ENCODE results near the gene LMO2. TPM values are rescaled to one million over a fixed set of nuclear protein-coding genes. Genes with fewer than 3 reads are reported as not detected.

The LMO2 gene
- total RNA-seq, 2 donors from 2014 or later = 37.0 to 74.3 TPM

GRCh38 chr11:33885338-33886005 lies 6.4 kb downstream of the LMO2 start:
- Histone ChIP-seq H3K27me3 (replicated peaks; ENCODE audit: insufficient read depth) (no peaks in the 10 kb centered on the region), H3K9me3 (no peaks in the 10 kb centered on the region), H3K4me3 (no peak overlapping the region), H3K36me3 (no peaks in the 10 kb centered on the region), H3K27ac (no peak overlapping the region), H3K4me1 (ENCODE audit: control insufficient read depth in 1 of 2, low read depth in 2 of 2) (no peaks in the 10 kb centered on the region)
- no peak for TF ChIP-seq CTCF (IDR thresholded peaks at IDR 0.05)
- no peak for DNase-seq (ENCODE audit: low spot score)
- no peak for ATAC-seq (ENCODE audit: insufficient number of reproducible peaks, low FRiP score, low read depth)

GRCh38 chr11:33884601-33885000 lies 7.3 kb downstream of the LMO2 start:
- no peak for ATAC-seq (ENCODE audit: insufficient number of reproducible peaks, low FRiP score, low read depth)
- H3K36me3 ChIP-seq = no peaks in the 10 kb centered on the region
- H3K27me3 ChIP-seq (replicated peaks; ENCODE audit: insufficient read depth) = no peaks in the 10 kb centered on the region
- DNase-seq (ENCODE audit: low spot score) = no peak
- no peak for TF ChIP-seq CTCF (IDR thresholded peaks at IDR 0.05)
- no peaks in the 10 kb centered on the region for H3K4me1 ChIP-seq (ENCODE audit: control insufficient read depth in 1 of 2, low read depth in 2 of 2)
- H3K9me3 ChIP-seq = no peaks in the 10 kb centered on the region
- no peak overlapping the region for H3K4me3 ChIP-seq
- no peak overlapping the region for H3K27ac ChIP-seq

GRCh38 chr11:33884035-33884434 lies 7.8 kb downstream of the LMO2 start:
- Histone ChIP-seq H3K27me3 (replicated peaks; ENCODE audit: insufficient read depth) (no peaks in the 10 kb centered on the region), H3K27ac (no peak overlapping the region), H3K9me3 (no peaks in the 10 kb centered on the region), H3K4me3 (no peak overlapping the region), H3K36me3 (no peaks in the 10 kb centered on the region), H3K4me1 (ENCODE audit: control insufficient read depth in 1 of 2, low read depth in 2 of 2) (no peaks in the 10 kb centered on the region)
- DNase-seq (ENCODE audit: low spot score) (no peak), ATAC-seq (ENCODE audit: insufficient number of reproducible peaks, low FRiP score, low read depth) (no peak)
- TF ChIP-seq CTCF (IDR thresholded peaks at IDR 0.05) = no peak

GRCh38 chr11:33881651-33882503 lies 10.0 kb downstream of the LMO2 start:
- no peaks in the 10 kb centered on the region for H3K4me1 ChIP-seq (ENCODE audit: control insufficient read depth in 1 of 2, low read depth in 2 of 2)
- no peak for DNase-seq (ENCODE audit: low spot score)
- H3K36me3 ChIP-seq = no peaks in the 10 kb centered on the region
- ATAC-seq (ENCODE audit: insufficient number of reproducible peaks, low FRiP score, low read depth) = no peak
- H3K27me3 ChIP-seq (replicated peaks; ENCODE audit: insufficient read depth) = no peaks in the 10 kb centered on the region
- H3K9me3 ChIP-seq = no peaks in the 10 kb centered on the region
- no peak overlapping the region for H3K4me3 ChIP-seq
- TF ChIP-seq CTCF (IDR thresholded peaks at IDR 0.05) = no peak
- no peak overlapping the region for H3K27ac ChIP-seq

- no peak for TF ChIP-seq CTCF (IDR thresholded peaks at IDR 0.05)
- Histone ChIP-seq H3K27ac (no peak overlapping the region), H3K27me3 (replicated peaks; ENCODE audit: insufficient read depth) (no peaks in the 10 kb centered on the region), H3K4me3 (no peak overlapping the region), H3K36me3 (no peaks in the 10 kb centered on the region), H3K4me1 (ENCODE audit: control insufficient read depth in 1 of 2, low read depth in 2 of 2) (no peaks in the 10 kb centered on the region), H3K9me3 (no peaks in the 10 kb centered on the region)
- DNase-seq (ENCODE audit: low spot score) (no peak), ATAC-seq (ENCODE audit: insufficient number of reproducible peaks, low FRiP score, low read depth) (no peak)
These were observed 10.9 kb downstream of the LMO2 start for GRCh38 chr11:33880979-33881378.
